ENCODE data around the gene OPN1SW. TPM values are rescaled to one million over a fixed set of nuclear protein-coding genes. Genes with fewer than 3 reads are reported as not detected.

The OPN1SW gene
- polyA plus RNA-seq, 1 experiment = not detected

DNA sequence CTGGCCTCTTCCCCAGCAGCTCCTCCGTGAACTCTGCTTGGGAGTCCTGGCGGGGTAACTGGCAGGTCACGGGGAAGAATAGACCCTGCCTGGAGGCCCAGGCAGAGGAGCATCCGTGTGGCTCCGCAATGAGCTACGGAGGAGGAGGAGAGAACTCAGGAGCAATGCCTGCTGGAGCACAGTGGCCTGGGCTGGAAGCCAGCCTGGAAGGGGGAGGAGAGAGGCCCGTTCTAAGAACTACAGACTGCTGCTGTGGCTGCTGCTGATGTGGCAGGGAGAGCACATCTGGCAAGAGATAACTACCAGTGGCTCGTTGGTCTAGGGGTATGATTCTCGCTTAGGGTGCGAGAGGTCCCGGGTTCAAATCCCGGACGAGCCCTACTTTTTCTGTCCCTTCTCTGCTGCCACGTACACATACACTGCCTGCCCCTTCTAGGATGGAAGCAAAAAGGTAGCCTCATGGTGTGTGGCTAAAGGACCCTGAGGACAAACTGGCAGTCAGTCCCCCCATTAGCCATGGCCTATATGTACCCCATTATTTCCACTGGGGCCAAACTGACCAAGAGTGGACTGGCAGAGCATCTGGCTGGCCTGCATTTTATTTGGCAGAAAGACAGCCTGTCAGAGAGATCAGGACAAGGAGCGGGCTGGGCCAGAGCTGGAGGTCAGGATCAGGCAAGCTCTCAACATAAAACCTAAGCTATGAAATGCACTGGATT is 7.7 kb upstream of the OPN1SW start:
- peak overlapping the region; percentile 45 for H3K4me3 ChIP-seq (ENCODE audit: low read depth, low read length)
- H3K27me3 ChIP-seq (ENCODE audit: control insufficient read depth, insufficient read depth, low read length) = peaks cover 10% of the 10 kb centered on the region
- ChIA-PET POLR2A (interaction anchor here (1.3 kb wide), 2 partner anchors 44 to 50 kb away, joined by 6 read pairs; partner anchors contain the start of gene CALU), CTCF (interaction anchor here (1.0 to 1.2 kb wide), 2 partner anchors 100 to 308 kb away, joined by 3 to 4 read pairs; no protein-coding TSS in a partner anchor)
- peak overlapping the region; percentile 52 for H3K27ac ChIP-seq (ENCODE audit: low read depth, low read length)
- DNase-seq (ENCODE audit: low read depth, low spot score) = peak; percentile 66
- TF ChIP-seq, protein P1, sequence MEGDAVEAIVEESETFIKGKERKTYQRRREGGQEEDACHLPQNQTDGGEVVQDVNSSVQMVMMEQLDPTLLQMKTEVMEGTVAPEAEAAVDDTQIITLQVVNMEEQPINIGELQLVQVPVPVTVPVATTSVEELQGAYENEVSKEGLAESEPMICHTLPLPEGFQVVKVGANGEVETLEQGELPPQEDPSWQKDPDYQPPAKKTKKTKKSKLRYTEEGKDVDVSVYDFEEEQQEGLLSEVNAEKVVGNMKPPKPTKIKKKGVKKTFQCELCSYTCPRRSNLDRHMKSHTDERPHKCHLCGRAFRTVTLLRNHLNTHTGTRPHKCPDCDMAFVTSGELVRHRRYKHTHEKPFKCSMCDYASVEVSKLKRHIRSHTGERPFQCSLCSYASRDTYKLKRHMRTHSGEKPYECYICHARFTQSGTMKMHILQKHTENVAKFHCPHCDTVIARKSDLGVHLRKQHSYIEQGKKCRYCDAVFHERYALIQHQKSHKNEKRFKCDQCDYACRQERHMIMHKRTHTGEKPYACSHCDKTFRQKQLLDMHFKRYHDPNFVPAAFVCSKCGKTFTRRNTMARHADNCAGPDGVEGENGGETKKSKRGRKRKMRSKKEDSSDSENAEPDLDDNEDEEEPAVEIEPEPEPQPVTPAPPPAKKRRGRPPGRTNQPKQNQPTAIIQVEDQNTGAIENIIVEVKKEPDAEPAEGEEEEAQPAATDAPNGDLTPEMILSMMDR (IDR thresholded peaks at IDR 0.05; ENCODE audit: low read depth, low read length) = no peak
- peaks cover 8% of the 10 kb centered on the region for H3K9me3 ChIP-seq (ENCODE audit: control insufficient read depth, insufficient read depth, low read length)

DNA sequence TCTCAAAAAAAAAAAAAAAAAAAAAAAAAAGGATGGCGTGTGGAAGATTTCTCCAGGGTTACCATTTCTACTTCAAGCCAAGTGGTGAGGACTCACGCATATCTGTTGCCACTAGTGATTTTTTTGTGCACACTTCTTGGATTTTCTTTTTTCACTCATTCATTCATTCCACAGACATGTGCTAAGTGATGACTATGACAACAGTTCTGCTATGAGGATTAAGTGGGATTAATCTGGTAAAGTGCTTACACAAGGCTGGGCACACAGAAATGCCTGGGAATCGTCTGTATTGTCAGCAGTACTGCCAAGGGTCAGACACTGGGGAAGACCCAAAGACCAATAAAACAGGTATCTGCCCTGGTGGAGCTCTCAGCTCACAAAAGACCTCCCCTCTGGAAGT is 6.3 kb upstream of the OPN1SW start:
- Histone ChIP-seq H3K9me3 (ENCODE audit: control insufficient read depth, insufficient read depth, low read length) (peaks cover 8% of the 10 kb centered on the region), H3K27ac (ENCODE audit: low read depth, low read length) (no peak overlapping the region), H3K27me3 (ENCODE audit: control insufficient read depth, insufficient read depth, low read length) (peaks cover 7% of the 10 kb centered on the region), H3K4me3 (ENCODE audit: low read depth, low read length) (no peak overlapping the region)
- TF ChIP-seq, protein P1 (IDR thresholded peaks at IDR 0.05; ENCODE audit: low read depth, low read length) = no peak
- ChIA-PET CTCF (no interaction called here), POLR2A (interaction anchor here (0.9 to 1.9 kb wide), 4 partner anchors 45 to 81 kb away, joined by 3 to 6 read pairs (median 6); partner anchors contain the start of gene ATP6V1F)
- no peak for DNase-seq (ENCODE audit: low read depth, low spot score)

DNA sequence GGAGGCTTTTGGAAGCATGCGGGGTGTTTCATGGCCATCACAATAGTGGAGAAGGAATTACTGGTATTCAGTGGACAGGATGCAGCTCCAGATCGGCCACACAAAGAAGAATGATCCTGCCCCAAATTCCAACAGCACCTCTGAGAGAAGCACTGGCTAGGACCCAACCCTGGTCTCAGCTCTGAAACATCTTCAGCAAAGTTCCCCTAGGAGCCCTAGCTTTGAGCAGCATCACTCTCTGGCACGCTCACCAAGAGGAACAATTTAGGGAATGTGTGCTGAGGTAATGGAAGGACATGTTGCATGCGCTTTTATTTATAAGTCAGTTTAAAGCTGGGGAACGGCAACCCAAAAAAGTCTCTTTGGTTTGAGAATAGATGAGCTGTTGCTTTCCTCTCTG is 5.5 kb upstream of the OPN1SW start:
- H3K27ac ChIP-seq (ENCODE audit: low read depth, low read length) = peak overlapping the region; percentile 24
- peaks cover 5% of the 10 kb centered on the region for H3K27me3 ChIP-seq (ENCODE audit: control insufficient read depth, insufficient read depth, low read length)
- peak; percentile 38 for DNase-seq (ENCODE audit: low read depth, low spot score)
- H3K4me3 ChIP-seq (ENCODE audit: low read depth, low read length) = no peak overlapping the region
- TF ChIP-seq, protein P1 (IDR thresholded peaks at IDR 0.05; ENCODE audit: low read depth, low read length) = no peak
- H3K9me3 ChIP-seq (ENCODE audit: control insufficient read depth, insufficient read depth, low read length) = peaks cover 8% of the 10 kb centered on the region
- ChIA-PET POLR2A (interaction anchor here (0.5 to 1.9 kb wide), 4 partner anchors 13 to 102 kb away, joined by 3 to 6 read pairs (median 5); no protein-coding TSS in a partner anchor), CTCF (no interaction called here)

DNA sequence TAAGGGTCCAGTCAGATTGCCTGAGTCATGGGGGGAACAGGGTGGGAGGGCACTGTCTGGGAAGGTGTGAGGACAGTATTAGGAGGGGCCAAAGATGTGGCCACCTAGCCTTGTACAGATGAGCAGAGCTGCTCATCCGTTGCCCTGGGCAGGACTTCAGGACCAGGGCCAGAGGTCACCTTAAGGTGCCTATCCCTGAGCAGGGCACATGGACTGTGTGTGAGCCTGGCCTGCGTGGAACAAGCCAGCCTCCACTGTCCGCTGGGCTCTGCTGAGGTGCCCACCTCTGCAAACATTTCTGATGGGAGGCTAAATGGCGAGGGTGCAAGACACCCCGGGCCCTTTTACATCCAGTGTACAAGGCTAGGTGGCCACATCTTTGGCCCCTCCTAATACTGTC is 3.4 kb upstream of the OPN1SW start:
- ChIA-PET POLR2A (interaction anchor here (0.5 to 0.6 kb wide), 2 partner anchors 9 to 17 kb away, joined by 3 to 7 read pairs; no protein-coding TSS in a partner anchor), CTCF (no interaction called here)
- TF ChIP-seq, protein P1 (IDR thresholded peaks at IDR 0.05; ENCODE audit: low read depth, low read length) = no peak
- H3K27ac ChIP-seq (ENCODE audit: low read depth, low read length) = no peak overlapping the region
- H3K27me3 ChIP-seq (ENCODE audit: control insufficient read depth, insufficient read depth, low read length) = no peaks in the 10 kb centered on the region
- DNase-seq (ENCODE audit: low read depth, low spot score) = no peak
- H3K4me3 ChIP-seq (ENCODE audit: low read depth, low read length) = no peak overlapping the region
- peaks cover 12% of the 10 kb centered on the region for H3K9me3 ChIP-seq (ENCODE audit: control insufficient read depth, insufficient read depth, low read length)

Measured in AG04450 (cell line).